Activated naive CD8-positive, alpha-beta T cell treated with anti-CD3 and anti-CD28 coated beads for 36 hours (primary cell): ENCODE results near the gene TSSK2. TPM values are rescaled to one million over a fixed set of nuclear protein-coding genes. Genes with fewer than 3 reads are reported as not detected.

Experiments
- DNase-seq: peaks from one replicate; pipeline ENCODE4 v3.0.0; 2021
- H3K27ac Mint-ChIP-seq: one replicate; pipeline ENCODE4 v1.8.0; 2022; ENCODE audit warnings: mild to moderate bottlenecking, moderate library complexity, mixed read lengths
- H3K27me3 Mint-ChIP-seq: one replicate; pipeline ENCODE4 v1.8.0; 2022; ENCODE audit warnings: mild to moderate bottlenecking, mixed read lengths
- H3K36me3 Mint-ChIP-seq: one replicate; pipeline ENCODE4 v1.8.0; 2021; ENCODE audit warnings: mild to moderate bottlenecking, mixed read lengths
- H3K4me1 Mint-ChIP-seq: one replicate; pipeline ENCODE4 v1.8.0; 2021; ENCODE audit warnings: mixed read lengths
- H3K4me3 Mint-ChIP-seq: one replicate; pipeline ENCODE4 v1.8.0; 2022; ENCODE audit warnings: mild to moderate bottlenecking, moderate library complexity, mixed read lengths
- H3K9me3 Mint-ChIP-seq: one replicate; pipeline ENCODE4 v1.8.0; 2022; ENCODE audit warnings: mixed read lengths
- total RNA-seq, 2 experiments: library from RNA; stranded (reverse); gene quantifications; one replicate each; pipeline ENCODE4 v1.2.3, GENCODE V29; 2021

Gene TSSK2
- total RNA-seq, 2 experiments from 2014 or later: not detected

- H3K36me3 Mint-ChIP-seq: peaks cover 2% of the 10 kb centered on the region
- no peak for DNase-seq
- H3K27me3 Mint-ChIP-seq: no peaks in the 10 kb centered on the region
- H3K27ac Mint-ChIP-seq: no peak overlapping the region
- no peaks in the 10 kb centered on the region for H3K9me3 Mint-ChIP-seq
- peaks cover 63% of the 10 kb centered on the region for H3K4me1 Mint-ChIP-seq
- H3K4me3 Mint-ChIP-seq: no peak overlapping the region
Measured at GRCh38 chr22:19114984-19115552, 16.0 kb upstream of the TSSK2 start.

DNA sequence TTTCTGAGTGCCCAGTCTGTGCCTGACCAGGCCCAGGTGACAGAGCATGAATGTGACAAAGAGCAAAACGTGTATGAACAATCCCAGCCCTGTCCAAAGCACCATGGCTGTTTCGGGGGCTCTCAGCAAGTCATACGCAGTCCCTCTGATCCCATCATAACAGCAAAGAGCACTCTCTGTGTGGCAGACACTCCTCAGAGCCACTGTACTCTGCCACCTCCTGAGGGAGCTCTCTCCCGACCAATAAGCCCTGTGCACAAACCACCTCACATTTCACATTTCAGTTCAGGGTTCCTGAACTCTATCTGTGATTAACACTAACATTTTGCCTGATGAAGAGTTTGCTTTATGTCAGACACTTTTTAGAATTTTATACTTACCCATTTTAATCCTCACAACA lies 15.5 kb upstream of the TSSK2 start:
- Mint-ChIP-seq H3K36me3 (peaks cover 2% of the 10 kb centered on the region), H3K4me3 (no peak overlapping the region), H3K9me3 (no peaks in the 10 kb centered on the region), H3K4me1 (peaks cover 65% of the 10 kb centered on the region), H3K27ac (no peak overlapping the region), H3K27me3 (no peaks in the 10 kb centered on the region)
- no peak for DNase-seq

DNA sequence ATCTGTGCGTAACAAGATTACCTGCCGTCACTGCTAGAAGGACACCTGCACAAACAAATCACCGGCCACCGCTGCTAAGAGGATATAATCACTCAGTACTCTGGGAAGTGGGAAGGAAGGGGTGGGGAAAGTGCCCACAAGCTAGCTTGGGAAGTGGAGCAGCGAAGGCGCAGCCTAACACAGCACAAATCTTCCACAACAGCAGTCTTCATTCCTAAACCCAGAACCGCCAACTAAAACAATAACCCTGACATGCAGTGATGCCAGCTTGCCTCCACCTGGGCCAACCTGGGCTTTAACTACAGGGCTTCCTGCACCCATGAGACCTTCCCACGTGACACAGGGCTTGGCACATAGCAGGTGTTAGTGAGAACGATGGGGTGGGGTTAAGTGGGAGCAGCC lies 14.0 kb upstream of the TSSK2 start:
- Mint-ChIP-seq H3K27ac (no peak overlapping the region), H3K27me3 (no peaks in the 10 kb centered on the region), H3K9me3 (no peaks in the 10 kb centered on the region), H3K4me3 (no peak overlapping the region), H3K4me1 (peaks cover 61% of the 10 kb centered on the region), H3K36me3 (peaks cover 4% of the 10 kb centered on the region)
- DNase-seq: no peak

DNA sequence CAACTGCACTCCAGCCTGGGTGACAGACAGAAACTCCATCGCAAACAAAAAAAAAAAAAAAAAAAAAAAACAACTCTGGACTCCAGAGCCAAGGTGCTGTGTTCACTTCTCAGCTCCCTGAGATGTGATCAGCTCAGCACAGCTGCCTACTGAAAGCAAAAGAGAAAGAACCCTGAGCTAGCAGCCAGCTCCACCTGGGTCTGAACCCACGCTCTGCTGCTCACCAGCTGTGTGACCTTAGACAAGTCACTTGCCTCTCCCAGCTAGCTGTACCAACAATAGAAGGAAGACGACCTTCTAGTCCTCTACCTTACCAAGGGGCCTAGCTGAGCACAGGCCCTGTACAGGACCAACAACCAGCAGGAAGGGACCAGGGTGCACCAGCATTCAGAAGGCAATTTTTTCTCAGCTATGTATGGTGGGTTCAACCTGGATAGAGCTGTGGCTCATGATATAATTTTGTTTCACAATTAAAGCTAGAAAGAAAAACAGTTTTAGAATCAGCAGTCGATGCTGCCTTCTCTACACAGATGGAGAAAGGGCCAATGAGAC lies 12.7 kb upstream of the TSSK2 start:
- Mint-ChIP-seq H3K36me3 (peaks cover 4% of the 10 kb centered on the region), H3K9me3 (no peaks in the 10 kb centered on the region), H3K27ac (no peak overlapping the region), H3K4me3 (peak overlapping the region; percentile 10), H3K27me3 (no peaks in the 10 kb centered on the region), H3K4me1 (peaks cover 67% of the 10 kb centered on the region)
- no peak for DNase-seq

GRCh38 chr22:19119949-19120348 lies 11.2 kb upstream of the TSSK2 start:
- Mint-ChIP-seq H3K36me3 (peaks cover 4% of the 10 kb centered on the region), H3K9me3 (no peaks in the 10 kb centered on the region), H3K27ac (no peak overlapping the region), H3K27me3 (no peaks in the 10 kb centered on the region), H3K4me1 (peaks cover 64% of the 10 kb centered on the region), H3K4me3 (peak overlapping the region; percentile 90)
- DNase-seq: no peak

DNA sequence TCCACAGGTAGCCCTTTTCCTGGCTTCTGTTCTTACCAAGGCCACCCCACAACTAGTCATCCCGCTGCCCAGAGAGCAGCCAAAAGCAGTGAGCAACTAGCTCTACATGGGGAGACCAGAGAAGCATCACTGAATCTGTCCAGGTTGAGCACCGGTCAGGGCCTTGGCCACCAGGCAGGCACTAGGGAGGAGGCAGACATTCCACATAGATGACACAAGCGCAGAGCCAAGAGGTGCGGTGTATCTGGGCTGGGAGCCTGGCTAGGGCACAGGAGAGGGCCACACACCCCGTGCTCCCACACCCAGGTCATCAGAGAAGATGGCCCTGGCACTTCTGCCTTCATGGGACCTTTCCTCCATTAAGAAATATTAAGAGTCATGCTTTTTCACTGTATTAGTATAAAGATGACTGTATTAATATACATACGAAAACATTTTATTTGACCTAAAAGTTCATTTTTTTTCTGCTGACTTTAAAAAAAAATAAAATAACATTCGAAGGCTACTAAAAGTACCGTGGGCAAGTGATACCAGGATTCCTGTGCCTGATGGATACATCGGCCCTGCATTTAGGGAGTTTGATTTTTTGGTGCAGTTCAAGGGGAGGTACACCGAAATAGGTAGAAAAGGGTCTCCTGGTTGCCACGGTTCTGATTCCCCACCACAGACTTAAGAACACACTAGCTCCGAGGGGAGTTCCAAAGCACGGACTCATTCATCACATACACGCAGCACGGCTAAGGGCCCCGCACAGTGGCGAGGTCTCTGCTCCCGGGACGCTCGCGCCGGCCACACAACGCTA lies 10.1 kb upstream of the TSSK2 start:
- H3K4me1 Mint-ChIP-seq: peaks cover 55% of the 10 kb centered on the region
- H3K27me3 Mint-ChIP-seq: no peaks in the 10 kb centered on the region
- DNase-seq: peak; percentile 49
- H3K27ac Mint-ChIP-seq: peak overlapping the region; percentile 79
- no peaks in the 10 kb centered on the region for H3K9me3 Mint-ChIP-seq
- peaks cover 4% of the 10 kb centered on the region for H3K36me3 Mint-ChIP-seq
- H3K4me3 Mint-ChIP-seq: peak overlapping the region; percentile 90

DNA sequence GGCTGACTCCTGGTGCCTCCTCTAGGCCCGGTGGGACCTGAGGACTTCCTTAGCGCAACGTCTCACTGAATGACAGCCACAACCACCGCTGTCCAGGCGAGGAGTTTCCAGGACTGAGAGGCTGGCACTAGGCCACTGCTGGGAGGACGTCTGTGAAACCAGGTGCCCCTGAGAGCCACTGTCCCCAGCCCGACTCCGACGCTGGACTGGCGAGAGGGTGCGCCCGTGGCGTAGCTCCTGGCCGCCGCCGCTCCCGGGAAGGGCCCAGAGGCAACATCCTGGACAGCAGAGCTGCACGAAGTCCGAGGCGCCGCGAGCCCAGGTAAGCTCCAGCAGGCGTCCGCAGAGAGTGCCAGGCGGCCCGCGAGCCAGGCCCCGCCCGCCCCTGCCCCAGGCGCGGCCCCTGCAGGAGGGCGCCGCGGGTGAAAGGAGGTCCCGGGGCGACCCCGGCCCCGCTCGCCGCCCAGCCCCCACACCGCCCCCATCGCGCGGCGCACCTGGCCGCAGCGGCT lies 9.4 kb upstream of the TSSK2 start:
- Mint-ChIP-seq H3K27me3 (no peaks in the 10 kb centered on the region), H3K27ac (peak overlapping the region; percentile 79), H3K4me3 (peak overlapping the region; percentile 90), H3K4me1 (peaks cover 48% of the 10 kb centered on the region), H3K9me3 (no peaks in the 10 kb centered on the region), H3K36me3 (peaks cover 4% of the 10 kb centered on the region)
- peak; percentile 33 for DNase-seq

- Mint-ChIP-seq H3K4me3 (peak within 1 kb of the TSS; percentile 90), H3K27ac (peak within 1 kb of the TSS; percentile 79), H3K9me3 (no peaks in the 10 kb centered on the region), H3K36me3 (peaks cover 4% of the 10 kb centered on the region), H3K4me1 (peaks cover 43% of the 10 kb centered on the region), H3K27me3 (no peaks in the 10 kb centered on the region)
- DNase-seq: peak; percentile 96
Measured at GRCh38 chr22:19122143-19122751, 8.9 kb upstream of the TSSK2 start, which contains the start of gene DGCR2. TSS of gene DGCR2 (minus strand) at chr22:19122412. CDS start at chr22:19122206, 206 bp downstream.

DNA sequence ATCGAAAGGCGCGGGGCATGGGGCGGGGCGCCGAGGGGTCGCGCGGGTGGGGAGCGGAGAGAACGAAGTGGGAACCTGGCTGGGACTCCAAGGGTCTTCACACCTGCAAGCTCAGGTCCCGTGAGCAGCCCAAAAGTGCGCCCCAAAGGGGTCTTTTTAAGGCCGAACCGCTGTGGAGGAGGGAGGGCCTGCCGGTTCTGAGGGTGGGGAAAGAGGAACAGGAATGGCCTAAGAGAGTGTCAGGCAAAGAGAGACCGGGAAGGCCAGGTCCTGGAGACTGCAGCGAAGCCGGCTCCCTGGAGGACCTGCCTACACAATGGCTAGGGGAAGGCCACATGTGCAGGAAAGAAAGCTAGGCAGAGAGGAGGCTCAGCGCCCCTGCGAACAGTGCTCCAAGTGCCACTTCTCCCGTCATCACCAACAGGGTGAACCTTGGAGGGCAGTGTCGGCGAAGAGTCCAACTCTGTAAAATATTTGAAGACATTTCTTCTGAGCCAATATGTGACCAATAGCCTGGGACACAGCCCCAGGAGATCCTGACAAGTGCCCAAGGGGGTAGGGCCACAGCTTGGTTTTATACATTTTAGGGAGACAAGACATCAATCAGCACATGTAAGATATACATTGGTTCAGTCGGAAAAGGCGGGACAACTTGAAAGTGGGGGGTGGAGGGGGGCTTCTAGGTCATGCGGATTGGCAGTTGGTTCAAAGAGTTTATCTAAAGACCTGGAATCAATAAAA lies 8.2 kb upstream of the TSSK2 start:
- no peaks in the 10 kb centered on the region for H3K9me3 Mint-ChIP-seq
- no peak for DNase-seq
- H3K27ac Mint-ChIP-seq: no peak overlapping the region
- no peaks in the 10 kb centered on the region for H3K27me3 Mint-ChIP-seq
- peaks cover 4% of the 10 kb centered on the region for H3K36me3 Mint-ChIP-seq
- peak overlapping the region; percentile 79 for H3K4me3 Mint-ChIP-seq
- H3K4me1 Mint-ChIP-seq: peaks cover 37% of the 10 kb centered on the region

DNA sequence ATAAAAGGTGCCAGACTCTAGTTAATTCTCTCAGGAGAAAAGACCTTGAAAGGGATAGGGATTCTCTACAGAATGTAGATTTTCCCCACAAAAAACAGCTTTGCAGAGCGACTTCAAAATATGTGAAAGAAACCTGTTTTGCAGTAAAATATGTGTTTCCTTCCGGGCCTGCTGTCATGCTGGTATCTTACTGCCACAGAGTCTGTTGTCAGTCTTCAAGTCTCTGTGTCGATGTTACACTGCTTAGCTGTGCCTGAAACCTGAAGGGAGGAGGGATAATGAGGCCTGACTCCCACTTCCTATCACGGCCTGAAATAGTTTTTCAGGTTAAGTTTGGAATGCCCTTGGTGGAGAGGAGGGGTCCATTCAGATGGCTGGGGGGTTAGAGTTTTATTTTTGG lies 7.2 kb upstream of the TSSK2 start:
- no peaks in the 10 kb centered on the region for H3K27me3 Mint-ChIP-seq
- H3K4me3 Mint-ChIP-seq: no peak overlapping the region
- H3K4me1 Mint-ChIP-seq: peaks cover 28% of the 10 kb centered on the region
- no peak overlapping the region for H3K27ac Mint-ChIP-seq
- peaks cover 4% of the 10 kb centered on the region for H3K36me3 Mint-ChIP-seq
- no peaks in the 10 kb centered on the region for H3K9me3 Mint-ChIP-seq
- DNase-seq: no peak

DNA sequence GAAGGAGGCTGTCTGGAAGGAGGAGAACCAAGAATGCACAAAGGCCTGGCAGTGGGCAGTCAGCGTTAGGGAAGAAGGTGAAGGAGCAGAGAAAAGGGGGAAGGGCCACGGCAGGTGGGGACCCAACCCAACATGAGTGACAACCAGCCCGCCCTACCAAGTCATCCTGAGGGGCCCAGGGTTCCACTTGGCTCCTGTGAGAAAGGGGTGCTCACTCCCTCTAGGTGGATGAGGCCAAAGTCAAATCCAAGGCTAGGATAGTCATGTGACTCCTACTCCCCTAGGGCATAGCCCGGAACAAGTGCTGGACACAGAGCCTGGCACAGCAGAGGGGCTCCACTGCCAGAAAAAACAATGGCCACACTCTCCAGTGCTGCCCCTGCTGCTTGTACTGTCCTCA lies 6.7 kb upstream of the TSSK2 start:
- no peak for DNase-seq
- H3K4me3 Mint-ChIP-seq: no peak overlapping the region
- peaks cover 23% of the 10 kb centered on the region for H3K4me1 Mint-ChIP-seq
- H3K9me3 Mint-ChIP-seq: no peaks in the 10 kb centered on the region
- H3K36me3 Mint-ChIP-seq: peaks cover 4% of the 10 kb centered on the region
- H3K27me3 Mint-ChIP-seq: no peaks in the 10 kb centered on the region
- no peak overlapping the region for H3K27ac Mint-ChIP-seq

DNA sequence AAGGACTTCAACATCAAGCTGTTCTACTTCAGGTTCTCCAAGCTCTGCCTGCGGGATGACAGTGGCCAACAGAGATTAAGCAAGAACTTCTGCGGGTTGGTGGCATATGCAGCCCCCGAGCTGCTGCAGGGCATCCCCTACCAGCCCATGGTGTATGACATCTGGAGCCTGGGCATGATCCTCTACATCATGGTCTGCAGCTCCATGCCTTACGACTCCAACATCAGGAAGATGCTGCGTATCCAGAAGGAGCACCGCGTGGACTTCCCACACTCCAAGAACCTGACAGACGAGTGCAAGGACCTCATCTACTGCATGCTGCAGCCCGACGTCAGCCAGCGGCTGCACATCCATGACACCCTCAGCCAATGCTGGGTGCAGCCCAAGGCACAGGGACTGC lies 6.1 kb upstream of the TSSK2 start:
- no peaks in the 10 kb centered on the region for H3K9me3 Mint-ChIP-seq
- H3K36me3 Mint-ChIP-seq: peaks cover 4% of the 10 kb centered on the region
- no peak overlapping the region for H3K4me3 Mint-ChIP-seq
- DNase-seq: no peak
- H3K4me1 Mint-ChIP-seq: peaks cover 20% of the 10 kb centered on the region
- H3K27ac Mint-ChIP-seq: no peak overlapping the region
- no peaks in the 10 kb centered on the region for H3K27me3 Mint-ChIP-seq

- Mint-ChIP-seq H3K9me3 (no peaks in the 10 kb centered on the region), H3K4me3 (no peak overlapping the region), H3K27ac (no peak overlapping the region), H3K27me3 (no peaks in the 10 kb centered on the region), H3K36me3 (peaks cover 4% of the 10 kb centered on the region), H3K4me1 (peaks cover 13% of the 10 kb centered on the region)
- DNase-seq: no peak
Measured at GRCh38 chr22:19125474-19126308, 5.4 kb upstream of the TSSK2 start.
